ENCODE results near the gene IPP.

The IPP gene

GRCh38 chr1:45753248-45754037 is 3.0 kb upstream of the IPP start:
- no peak overlapping the region for H3K27ac ChIP-seq (ENCODE audit: low read depth, low read length)
- peaks cover 17% of the 10 kb centered on the region for H3F3A ChIP-seq (ENCODE audit: control insufficient read depth, insufficient read depth)
- peaks cover 25% of the 10 kb centered on the region for H3K9me3 ChIP-seq (ENCODE audit: control insufficient read depth, insufficient read depth, low read length)
- no peaks in the 10 kb centered on the region for H3K9me2 ChIP-seq (replicated peaks; ENCODE audit: control insufficient read depth, low read length)
- H3K36me3 ChIP-seq (ENCODE audit: control insufficient read depth, low read length): no peaks in the 10 kb centered on the region
- H3K27me3 ChIP-seq (ENCODE audit: control insufficient read depth, low read length): no peaks in the 10 kb centered on the region
- TF ChIP-seq EZH2phosphoT487 (IDR thresholded peaks at IDR 0.05; ENCODE audit: borderline replicate concordance, low read length) (no peak), CTCF (IDR thresholded peaks at IDR 0.05; ENCODE audit: low read depth, low read length, poor library complexity, severe bottlenecking) (no peak)
- no peak overlapping the region for H3K4me2 ChIP-seq (ENCODE audit: low read length)
- 0 out of 2 replicates have a peak, but pooled peaks cover 2% of the 10 kb centered on the region for H3K79me2 ChIP-seq (ENCODE audit: control insufficient read depth, low read length)
- H3K4me1 ChIP-seq (ENCODE audit: control insufficient read depth, low read length): peaks cover 25% of the 10 kb centered on the region
- no peak overlapping the region for H3K4me3 ChIP-seq (ENCODE audit: low read length)
- H4K20me1 ChIP-seq (ENCODE audit: control insufficient read depth, insufficient read depth, low read depth, low read length): no peaks in the 10 kb centered on the region

- no peak overlapping the region for H3K4me3 ChIP-seq (ENCODE audit: low read length)
- H3K4me1 ChIP-seq (ENCODE audit: control insufficient read depth, low read length): peaks cover 24% of the 10 kb centered on the region
- peaks cover 17% of the 10 kb centered on the region for H3F3A ChIP-seq (ENCODE audit: control insufficient read depth, insufficient read depth)
- H3K27ac ChIP-seq (ENCODE audit: low read depth, low read length): no peak overlapping the region
- TF ChIP-seq EZH2phosphoT487 (IDR thresholded peaks at IDR 0.05; ENCODE audit: borderline replicate concordance, low read length) (no peak), CTCF (IDR thresholded peaks at IDR 0.05; ENCODE audit: low read depth, low read length, poor library complexity, severe bottlenecking) (no peak)
- H3K9me2 ChIP-seq (replicated peaks; ENCODE audit: control insufficient read depth, low read length): no peaks in the 10 kb centered on the region
- 0 out of 2 replicates have a peak, but pooled peaks cover 2% of the 10 kb centered on the region for H3K79me2 ChIP-seq (ENCODE audit: control insufficient read depth, low read length)
- H3K36me3 ChIP-seq (ENCODE audit: control insufficient read depth, low read length): no peaks in the 10 kb centered on the region
- H3K27me3 ChIP-seq (ENCODE audit: control insufficient read depth, low read length): no peaks in the 10 kb centered on the region
- H4K20me1 ChIP-seq (ENCODE audit: control insufficient read depth, insufficient read depth, low read depth, low read length): no peaks in the 10 kb centered on the region
- H3K9me3 ChIP-seq (ENCODE audit: control insufficient read depth, insufficient read depth, low read length): peaks cover 25% of the 10 kb centered on the region
- no peak overlapping the region for H3K4me2 ChIP-seq (ENCODE audit: low read length)
Measured at GRCh38 chr1:45752441-45753052, 2.1 kb upstream of the IPP start.

GRCh38 chr1:45752014-45752413 is 1.6 kb upstream of the IPP start:
- H3K4me2 ChIP-seq (ENCODE audit: low read length): no peak overlapping the region

More at GRCh38 chr1:45752014-45752413, 1.6 kb upstream of the IPP start:
- H3K4me3 ChIP-seq (ENCODE audit: low read length): no peak overlapping the region
- no peaks in the 10 kb centered on the region for H4K20me1 ChIP-seq (ENCODE audit: control insufficient read depth, insufficient read depth, low read depth, low read length)
- H3K27ac ChIP-seq (ENCODE audit: low read depth, low read length): no peak overlapping the region
- no peaks in the 10 kb centered on the region for H3K36me3 ChIP-seq (ENCODE audit: control insufficient read depth, low read length)
- H3K27me3 ChIP-seq (ENCODE audit: control insufficient read depth, low read length): no peaks in the 10 kb centered on the region
- peaks cover 20% of the 10 kb centered on the region for H3K4me1 ChIP-seq (ENCODE audit: control insufficient read depth, low read length)
- H3F3A ChIP-seq (ENCODE audit: control insufficient read depth, insufficient read depth): peaks cover 17% of the 10 kb centered on the region
- peaks cover 25% of the 10 kb centered on the region for H3K9me3 ChIP-seq (ENCODE audit: control insufficient read depth, insufficient read depth, low read length)
- H3K9me2 ChIP-seq (replicated peaks; ENCODE audit: control insufficient read depth, low read length): no peaks in the 10 kb centered on the region
- no peak for TF ChIP-seq EZH2phosphoT487 (IDR thresholded peaks at IDR 0.05; ENCODE audit: borderline replicate concordance, low read length)
- TF ChIP-seq CTCF (IDR thresholded peaks at IDR 0.05; ENCODE audit: low read depth, low read length, poor library complexity, severe bottlenecking): no peak
- H3K79me2 ChIP-seq (ENCODE audit: control insufficient read depth, low read length): 0 out of 2 replicates have a peak, but pooled peaks cover 2% of the 10 kb centered on the region

Measured in DOHH2 (cell line).